Karpas-422 (cell line): ENCODE results near the gene TSPAN5. TPM values are rescaled to one million over a fixed set of nuclear protein-coding genes. Genes with fewer than 3 reads are reported as not detected.

ENCODE experiments used
- DNase-seq: peaks from one replicate; pipeline ENCODE4 v3.0.0-alpha.2; 2015
- H2AFZ ChIP-seq: fragments of 200-600 bp; sonication (generic); 2 replicates; pipeline ENCODE4 v1.6.1; 2014; ENCODE audit warnings: antibody characterized with exemption, low read length, mixed read lengths
- H3K27ac ChIP-seq: fragments of 200-600 bp; sonication (generic); 2 replicates; pipeline ENCODE4 v1.5.1; 2014; ENCODE audit warnings: mild to moderate bottlenecking, low read length, moderate library complexity
- H3K27me3 ChIP-seq: fragments of 200-600 bp; sonication (generic); 2 replicates; pipeline ENCODE4 v1.6.1; 2014; ENCODE audit warnings: low read length, mixed read lengths
- H3K36me3 ChIP-seq: fragments of 200-600 bp; sonication (generic); 2 replicates; pipeline ENCODE4 v1.6.1; 2014; ENCODE audit warnings: low read length, mixed read lengths; ENCODE audit not compliant: insufficient read depth
- H3K4me1 ChIP-seq: fragments of 200-600 bp; sonication (generic); 2 replicates; pipeline ENCODE4 v1.6.1; 2014; ENCODE audit warnings: mild to moderate bottlenecking, low read length, mixed read lengths
- H3K4me2 ChIP-seq: fragments of 200-600 bp; sonication (generic); 2 replicates; pipeline ENCODE4 v1.6.1; 2014; ENCODE audit warnings: low read length, low read depth, mild to moderate bottlenecking; ENCODE audit not compliant: poor library complexity, severe bottlenecking
- H3K4me3 ChIP-seq: fragments of 200-600 bp; sonication (generic); 2 replicates; pipeline ENCODE4 v1.5.1; 2014; ENCODE audit warnings: mild to moderate bottlenecking, antibody characterized with exemption, low read length, mixed read lengths
- H3K79me2 ChIP-seq: fragments of 200-600 bp; sonication (generic); 2 replicates; pipeline ENCODE4 v1.6.1; 2014; ENCODE audit warnings: mild to moderate bottlenecking, low read length, mixed read lengths
- H3K9ac ChIP-seq: fragments of 200-600 bp; sonication (generic); 2 replicates; pipeline ENCODE4 v1.6.0; 2014; ENCODE audit warnings: low read length
- H3K9me2 ChIP-seq: fragments of 200-600 bp; sonication (generic), shearing (Covaris generic); replicated peaks from 2 replicates; pipeline ENCODE4 v1.6.0; 2014; ENCODE audit warnings: mild to moderate bottlenecking, low read length, moderate library complexity; ENCODE audit not compliant: insufficient read depth
- H3K9me3 ChIP-seq: fragments of 300-700, 200-600 bp; sonication (generic); 2 replicates; pipeline ENCODE4 v1.6.1; 2014; ENCODE audit warnings: low read length, mixed read lengths
- H4K20me1 ChIP-seq: fragments of 200-600 bp; sonication (generic); 2 replicates; pipeline ENCODE4 v1.6.1; 2014; ENCODE audit warnings: mild to moderate bottlenecking, antibody characterized with exemption, low read length, low read depth; ENCODE audit not compliant: insufficient read depth
- total RNA-seq: library from RNA; depleted of rRNA; stranded (reverse); fragments of >200 nt; shearing (Covaris generic); gene quantifications from 2 replicates; pipeline ENCODE4 v1.2.3, GENCODE V29; 2014; ENCODE audit warnings: low replicate concordance

The TSPAN5 gene
- total RNA-seq, 1 experiment from 2014 or later: 0.15 TPM

- Histone ChIP-seq H4K20me1 (no peaks in the 10 kb centered on the region), H2AFZ (no peak overlapping the region), H3K27ac (no peak overlapping the region), H3K9me2 (no peaks in the 10 kb centered on the region), H3K4me3 (no peak overlapping the region), H3K4me1 (no peaks in the 10 kb centered on the region), H3K27me3 (no peaks in the 10 kb centered on the region), H3K79me2 (no peaks in the 10 kb centered on the region), H3K36me3 (no peaks in the 10 kb centered on the region), H3K9me3 (no peaks in the 10 kb centered on the region), H3K4me2 (no peak overlapping the region), H3K9ac (no peak overlapping the region)
- DNase-seq: no peak
These were observed 159.6 kb downstream of the TSPAN5 start for GRCh38 chr4:98498774-98499173.

GRCh38 chr4:98496152-98496845, 162.1 kb downstream of the TSPAN5 start:
- Histone ChIP-seq H3K9ac (no peak overlapping the region), H3K4me1 (no peaks in the 10 kb centered on the region)

DNA sequence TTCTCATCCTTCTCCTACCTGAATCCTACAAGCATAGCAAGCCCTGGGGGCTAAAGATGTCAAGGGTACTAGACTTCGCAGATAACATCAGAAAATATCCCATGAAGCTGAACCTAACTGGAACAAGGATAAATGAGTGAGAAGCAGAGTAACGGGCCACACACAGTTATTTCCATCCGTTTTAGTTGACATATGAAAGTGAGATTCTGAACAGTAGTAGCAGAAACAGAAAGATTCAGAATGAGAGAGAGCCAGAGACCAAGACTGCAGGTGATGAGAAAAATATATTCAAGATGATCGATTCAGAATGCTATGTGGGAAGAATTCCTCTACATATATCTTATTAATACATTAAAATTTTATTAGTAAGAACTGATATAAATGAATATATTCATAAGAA, 165.1 kb downstream of the TSPAN5 start:
- H2AFZ ChIP-seq: no peak overlapping the region
- no peak overlapping the region for H3K27ac ChIP-seq
- no peaks in the 10 kb centered on the region for H3K79me2 ChIP-seq
- H4K20me1 ChIP-seq: no peaks in the 10 kb centered on the region
- no peak for DNase-seq
- H3K4me3 ChIP-seq: no peak overlapping the region
- H3K36me3 ChIP-seq: no peaks in the 10 kb centered on the region
- no peaks in the 10 kb centered on the region for H3K9me3 ChIP-seq
- H3K27me3 ChIP-seq: no peaks in the 10 kb centered on the region
- no peaks in the 10 kb centered on the region for H3K9me2 ChIP-seq
- no peak overlapping the region for H3K9ac ChIP-seq
- no peak overlapping the region for H3K4me2 ChIP-seq
- H3K4me1 ChIP-seq: no peaks in the 10 kb centered on the region

More at GRCh38 chr4:98496152-98496845, 162.1 kb downstream of the TSPAN5 start:
- H3K4me2 ChIP-seq: no peak overlapping the region
- no peak overlapping the region for H2AFZ ChIP-seq
- no peak for DNase-seq
- no peak overlapping the region for H3K4me3 ChIP-seq
- no peaks in the 10 kb centered on the region for H3K79me2 ChIP-seq
- no peaks in the 10 kb centered on the region for H3K36me3 ChIP-seq
- H3K9me2 ChIP-seq: no peaks in the 10 kb centered on the region
- no peaks in the 10 kb centered on the region for H3K27me3 ChIP-seq
- H3K27ac ChIP-seq: no peak overlapping the region
- no peaks in the 10 kb centered on the region for H4K20me1 ChIP-seq
- no peaks in the 10 kb centered on the region for H3K9me3 ChIP-seq

DNA sequence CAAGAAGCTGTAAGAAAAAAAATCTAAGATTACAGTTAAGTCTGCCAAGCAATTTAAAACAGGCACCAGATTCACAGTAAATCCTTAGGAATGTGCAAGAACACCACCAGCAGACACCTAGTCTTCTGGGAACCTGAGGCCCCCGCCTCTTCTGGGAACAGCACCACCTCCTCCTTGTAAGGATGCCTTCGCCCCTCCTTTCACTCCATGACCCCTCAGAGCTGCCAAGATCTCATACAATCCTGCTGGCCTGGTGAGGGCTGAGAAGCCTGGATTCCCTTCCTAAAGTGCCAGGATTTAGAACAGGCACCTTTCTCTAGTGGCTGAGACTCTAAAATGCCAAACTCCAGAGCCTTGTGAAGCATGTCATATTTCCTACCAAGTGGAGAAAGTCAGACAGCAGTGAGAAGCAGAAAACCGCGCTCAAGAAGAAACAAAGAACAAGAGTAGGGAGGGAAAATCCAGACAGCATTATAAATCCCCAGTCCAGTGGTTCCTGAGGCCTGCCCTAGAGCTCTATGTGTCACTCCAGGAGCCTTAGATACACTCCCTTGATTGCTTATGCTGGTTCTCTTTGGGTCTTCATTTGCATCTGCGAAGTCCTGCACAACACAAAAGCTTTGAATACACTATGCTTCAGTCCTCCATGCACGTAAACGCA, 166.4 kb downstream of the TSPAN5 start:
- Histone ChIP-seq H3K4me2 (no peak overlapping the region), H3K9me2 (no peaks in the 10 kb centered on the region), H3K4me1 (no peaks in the 10 kb centered on the region), H2AFZ (no peak overlapping the region), H3K4me3 (no peak overlapping the region), H3K36me3 (no peaks in the 10 kb centered on the region), H3K9ac (no peak overlapping the region), H3K27me3 (no peaks in the 10 kb centered on the region), H4K20me1 (no peaks in the 10 kb centered on the region), H3K9me3 (no peaks in the 10 kb centered on the region), H3K79me2 (no peaks in the 10 kb centered on the region), H3K27ac (no peak overlapping the region)
- no peak for DNase-seq

DNA sequence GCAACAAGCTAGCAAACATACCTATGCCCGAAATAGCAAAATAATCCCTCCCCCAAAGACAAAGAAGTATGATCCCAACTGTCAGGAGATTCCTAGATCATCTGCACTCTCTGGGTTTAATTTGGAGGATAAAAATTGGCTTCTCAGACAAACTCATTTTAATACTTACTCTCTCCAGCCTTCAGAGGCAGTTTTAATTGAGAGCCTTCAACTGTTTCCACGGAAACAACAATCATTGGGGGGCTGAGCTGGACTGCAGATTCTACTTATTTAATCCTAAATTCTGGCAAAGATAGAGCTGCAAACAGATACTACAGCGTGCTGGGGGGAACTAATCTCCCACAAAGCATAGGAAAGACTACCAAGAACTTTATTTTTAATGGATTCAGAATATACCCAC, 168.2 kb downstream of the TSPAN5 start:
- no peak for DNase-seq
- Histone ChIP-seq H3K27ac (no peak overlapping the region), H3K79me2 (no peaks in the 10 kb centered on the region), H4K20me1 (no peaks in the 10 kb centered on the region), H3K4me3 (no peak overlapping the region), H3K9ac (no peak overlapping the region), H3K9me2 (no peaks in the 10 kb centered on the region), H3K9me3 (no peaks in the 10 kb centered on the region), H3K27me3 (no peaks in the 10 kb centered on the region), H3K4me2 (no peak overlapping the region), H3K36me3 (no peaks in the 10 kb centered on the region), H3K4me1 (no peaks in the 10 kb centered on the region), H2AFZ (no peak overlapping the region; the same call in 1 of the 2 replicates)

DNA sequence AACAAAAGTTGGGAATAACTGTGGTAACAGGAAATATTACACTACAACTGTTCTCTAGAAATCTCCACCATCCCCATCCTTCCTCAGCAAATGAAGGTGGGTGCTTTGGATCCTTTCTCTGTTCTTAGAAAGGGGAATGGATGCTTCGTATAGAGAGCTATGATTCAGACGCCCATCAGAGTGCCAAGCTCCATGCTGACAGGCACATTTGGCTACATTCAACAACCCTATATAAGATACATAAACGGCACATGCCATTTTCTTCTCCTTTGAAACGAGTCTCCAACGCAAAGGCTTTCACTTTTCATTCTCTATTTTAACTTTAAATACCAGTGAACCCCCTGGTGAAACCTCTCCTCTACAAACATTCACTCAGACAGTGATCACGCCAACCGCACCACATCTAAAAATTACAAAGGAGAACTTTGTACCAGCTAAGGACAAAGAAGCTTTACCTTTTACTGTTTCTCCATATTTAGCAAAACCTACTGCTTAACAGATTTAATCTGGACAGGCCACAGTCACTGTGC, 172.5 kb downstream of the TSPAN5 start:
- no peak overlapping the region for H3K4me3 ChIP-seq
- no peak overlapping the region for H2AFZ ChIP-seq
- no peak overlapping the region for H3K9ac ChIP-seq
- no peaks in the 10 kb centered on the region for H3K9me3 ChIP-seq
- H3K79me2 ChIP-seq: no peaks in the 10 kb centered on the region
- H3K9me2 ChIP-seq: no peaks in the 10 kb centered on the region
- no peak overlapping the region for H3K27ac ChIP-seq
- no peak for DNase-seq
- no peaks in the 10 kb centered on the region for H3K27me3 ChIP-seq
- H4K20me1 ChIP-seq: no peaks in the 10 kb centered on the region
- H3K4me2 ChIP-seq: no peak overlapping the region
- H3K4me1 ChIP-seq: no peaks in the 10 kb centered on the region
- no peaks in the 10 kb centered on the region for H3K36me3 ChIP-seq

- H3K4me3 ChIP-seq: no peak overlapping the region
- H3K4me2 ChIP-seq: no peak overlapping the region
- no peak for DNase-seq
- H2AFZ ChIP-seq: no peak overlapping the region
- H4K20me1 ChIP-seq: no peaks in the 10 kb centered on the region
- no peaks in the 10 kb centered on the region for H3K27me3 ChIP-seq
- H3K9me2 ChIP-seq: no peaks in the 10 kb centered on the region
- no peak overlapping the region for H3K27ac ChIP-seq
- H3K79me2 ChIP-seq: no peaks in the 10 kb centered on the region
- no peaks in the 10 kb centered on the region for H3K9me3 ChIP-seq
- H3K36me3 ChIP-seq: no peaks in the 10 kb centered on the region
- no peak overlapping the region for H3K9ac ChIP-seq
- peaks cover 4% of the 10 kb centered on the region; the same call in 1 of the 2 replicates for H3K4me1 ChIP-seq
These were observed 174.4 kb downstream of the TSPAN5 start for GRCh38 chr4:98484031-98484430.

DNA sequence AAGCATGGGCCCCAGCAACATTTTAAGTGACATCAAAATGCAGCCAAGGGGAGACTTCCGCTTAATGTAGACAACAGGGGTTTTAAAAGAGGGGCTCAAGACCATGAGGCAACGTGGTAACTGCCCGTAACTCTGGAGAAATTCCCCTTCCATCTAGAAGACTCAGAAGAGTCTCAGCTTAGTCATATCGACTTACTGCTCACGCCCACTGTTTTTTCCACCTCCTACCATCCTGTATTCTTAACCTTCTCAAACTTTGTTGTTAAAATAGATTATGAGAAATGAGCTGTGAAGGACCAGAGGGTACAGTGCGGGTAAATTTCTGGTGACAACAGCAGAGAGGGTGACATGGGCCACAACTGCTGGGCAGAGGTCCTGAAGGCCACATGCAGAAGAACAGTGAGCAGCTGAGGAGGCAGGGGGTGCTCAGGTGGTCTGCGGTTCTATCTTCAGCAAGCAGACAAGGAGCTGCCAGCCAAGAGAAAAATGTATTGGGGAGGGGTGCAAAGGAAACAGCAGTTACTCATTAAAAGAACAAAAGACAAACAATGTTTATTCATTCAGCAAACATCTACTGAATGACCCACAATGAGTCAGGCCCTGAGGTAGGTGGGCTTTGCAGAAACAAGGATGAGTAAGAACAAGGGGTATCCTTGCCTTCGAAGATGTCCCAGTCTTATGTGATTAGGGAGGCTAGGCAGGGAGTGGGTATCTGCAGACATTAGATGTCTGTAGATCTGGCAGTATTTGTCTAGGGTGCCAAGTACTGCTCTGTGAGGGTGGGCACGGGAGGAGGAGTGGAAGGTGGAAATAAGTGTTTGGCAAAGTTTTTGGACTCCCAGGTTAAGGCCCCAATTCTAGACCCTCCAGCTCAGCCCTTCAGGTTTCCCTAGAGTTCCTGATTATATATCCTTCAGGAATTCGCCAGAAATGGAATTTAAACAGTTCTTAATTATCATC, 175.3 kb downstream of the TSPAN5 start:
- Histone ChIP-seq H3K79me2 (no peaks in the 10 kb centered on the region), H3K9ac (no peak overlapping the region), H2AFZ (no peak overlapping the region), H3K27ac (no peak overlapping the region), H4K20me1 (no peaks in the 10 kb centered on the region), H3K4me3 (no peak overlapping the region), H3K27me3 (no peaks in the 10 kb centered on the region), H3K9me3 (no peaks in the 10 kb centered on the region), H3K36me3 (no peaks in the 10 kb centered on the region), H3K4me2 (no peak overlapping the region), H3K9me2 (no peaks in the 10 kb centered on the region), H3K4me1 (peaks cover 4% of the 10 kb centered on the region; the same call in 1 of the 2 replicates)
- no peak for DNase-seq
